Astrocyte of the cerebellum (primary cell): Measurements from ENCODE around the gene LINC00305.
A peak's percentile ranks its signal among the peaks of the same experiment; 100 is the strongest.

Experiments
- DNase-seq: peaks from one replicate; pipeline ENCODE4 v3.0.0-alpha.2; 2011; ENCODE audit warnings: low read depth
- H3K4me3 ChIP-seq: 2 replicates; pipeline ENCODE4 v1.5.1; 2011; ENCODE audit warnings: mild to moderate bottlenecking, low read depth, low read length, moderate library complexity
- in situ Hi-C: cut with HindIII; loops from 2 replicates; pipeline ENCODE4 v1.10.0; 2017; ENCODE audit warnings: low sequenced_read_pairs
- TF ChIP-seq, protein P1 (sequence below): IDR thresholded peaks from 2 replicates; pipeline ENCODE4 v1.5.1; 2012; ENCODE audit warnings: low read length, low read depth, moderate library complexity, mild to moderate bottlenecking; ENCODE audit errors: missing control alignments

The LINC00305 gene

DNA sequence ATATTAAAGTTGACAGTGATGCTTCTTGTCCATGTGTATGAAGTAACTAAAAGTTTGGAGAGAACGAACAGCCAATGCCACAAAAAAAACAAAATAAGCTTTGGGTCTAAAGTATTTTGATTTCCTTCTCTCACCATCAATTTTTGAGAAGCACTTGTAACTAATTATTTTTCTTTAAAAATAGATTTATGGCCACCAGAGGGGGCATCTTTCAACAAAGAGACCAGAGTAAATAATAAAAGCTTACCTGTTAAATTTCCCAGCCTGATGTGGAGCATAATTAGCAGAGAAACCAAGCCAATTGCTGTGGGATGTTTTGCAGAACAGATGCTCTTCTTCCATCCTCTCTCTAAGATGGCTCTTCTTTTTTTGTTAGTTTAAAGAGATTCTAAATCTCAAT is 29.0 kb downstream of the LINC00305 start:
- peak; percentile 11 for DNase-seq
- TF ChIP-seq, protein P1, sequence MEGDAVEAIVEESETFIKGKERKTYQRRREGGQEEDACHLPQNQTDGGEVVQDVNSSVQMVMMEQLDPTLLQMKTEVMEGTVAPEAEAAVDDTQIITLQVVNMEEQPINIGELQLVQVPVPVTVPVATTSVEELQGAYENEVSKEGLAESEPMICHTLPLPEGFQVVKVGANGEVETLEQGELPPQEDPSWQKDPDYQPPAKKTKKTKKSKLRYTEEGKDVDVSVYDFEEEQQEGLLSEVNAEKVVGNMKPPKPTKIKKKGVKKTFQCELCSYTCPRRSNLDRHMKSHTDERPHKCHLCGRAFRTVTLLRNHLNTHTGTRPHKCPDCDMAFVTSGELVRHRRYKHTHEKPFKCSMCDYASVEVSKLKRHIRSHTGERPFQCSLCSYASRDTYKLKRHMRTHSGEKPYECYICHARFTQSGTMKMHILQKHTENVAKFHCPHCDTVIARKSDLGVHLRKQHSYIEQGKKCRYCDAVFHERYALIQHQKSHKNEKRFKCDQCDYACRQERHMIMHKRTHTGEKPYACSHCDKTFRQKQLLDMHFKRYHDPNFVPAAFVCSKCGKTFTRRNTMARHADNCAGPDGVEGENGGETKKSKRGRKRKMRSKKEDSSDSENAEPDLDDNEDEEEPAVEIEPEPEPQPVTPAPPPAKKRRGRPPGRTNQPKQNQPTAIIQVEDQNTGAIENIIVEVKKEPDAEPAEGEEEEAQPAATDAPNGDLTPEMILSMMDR = peak; percentile 15
- in situ Hi-C loops = no loop called here

DNA sequence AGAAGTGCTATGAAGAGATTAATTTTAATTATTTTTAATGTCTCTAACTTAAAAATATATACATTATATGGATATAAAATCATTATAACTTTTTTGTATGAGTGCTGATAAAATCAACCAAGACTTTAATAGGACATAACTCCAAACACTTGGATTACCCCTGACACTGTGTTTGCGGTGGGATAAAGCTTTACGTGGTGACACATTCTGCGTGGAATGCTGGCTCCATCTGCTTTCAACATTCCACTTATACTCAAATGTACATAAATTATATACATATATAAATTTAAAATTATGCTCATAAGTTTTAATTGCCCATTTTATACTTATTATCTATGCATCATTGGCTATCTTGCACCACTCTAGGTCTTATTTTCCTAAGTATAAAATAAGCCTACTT is 30.5 kb downstream of the LINC00305 start:
- no peak for DNase-seq
- no peak overlapping the region for H3K4me3 ChIP-seq
- in situ Hi-C loops = no loop called here
- TF ChIP-seq, protein P1 = no peak

More for the DNA sequence above, 29.0 kb downstream of the LINC00305 start:
- no peak overlapping the region for H3K4me3 ChIP-seq

DNA sequence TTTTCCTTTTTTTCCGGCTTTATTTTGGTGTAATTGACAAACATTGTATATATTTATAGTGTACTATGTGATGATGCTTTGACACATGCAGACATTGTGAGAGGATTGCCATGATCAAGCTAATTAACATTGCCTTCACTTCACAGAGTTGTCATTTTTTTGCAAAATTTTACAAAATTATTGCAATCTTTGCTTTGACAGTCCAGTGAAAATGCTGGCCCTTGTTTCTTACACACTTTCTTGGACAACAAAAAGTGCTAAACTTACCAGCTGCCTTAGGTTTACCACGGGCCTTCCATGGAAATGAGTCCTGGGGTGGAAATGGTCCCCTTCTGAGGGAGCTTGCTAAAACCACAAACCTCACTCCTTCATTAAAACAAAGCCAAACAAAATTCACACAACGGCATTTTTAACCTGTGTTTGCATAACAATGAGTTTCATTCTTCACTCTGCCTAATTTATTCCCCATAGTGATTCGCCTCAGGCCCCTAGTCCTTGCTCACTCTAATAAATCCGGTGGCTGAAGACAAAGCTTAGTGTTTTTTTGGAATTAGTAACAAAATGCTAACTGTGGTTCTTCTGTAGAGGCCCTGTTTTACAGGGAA is 32.2 kb downstream of the LINC00305 start:
- peak; percentile 61 for DNase-seq
- TF ChIP-seq, protein P1 = no peak
- H3K4me3 ChIP-seq = no peak overlapping the region
- in situ Hi-C loops = no loop called here

DNA sequence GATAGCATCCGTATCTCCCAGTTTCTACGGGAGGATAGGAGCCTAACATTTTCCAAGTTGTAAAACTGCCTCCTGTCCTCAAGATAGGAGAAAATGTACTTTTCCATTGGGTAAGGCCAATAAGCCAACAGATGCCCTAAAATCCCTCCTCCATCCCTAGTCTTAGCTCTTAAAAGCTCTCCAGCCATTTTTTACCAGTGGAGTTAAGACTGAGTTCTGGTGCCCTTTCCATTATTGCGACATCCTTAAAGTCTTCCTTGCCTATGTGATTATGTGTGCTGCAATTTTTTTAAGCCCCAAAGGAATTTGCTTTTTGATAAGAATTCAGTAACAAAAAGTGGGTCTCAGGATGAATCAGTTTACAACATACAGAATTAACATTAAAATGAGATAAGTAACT is 33.0 kb downstream of the LINC00305 start:
- in situ Hi-C loops = no loop called here

DNA sequence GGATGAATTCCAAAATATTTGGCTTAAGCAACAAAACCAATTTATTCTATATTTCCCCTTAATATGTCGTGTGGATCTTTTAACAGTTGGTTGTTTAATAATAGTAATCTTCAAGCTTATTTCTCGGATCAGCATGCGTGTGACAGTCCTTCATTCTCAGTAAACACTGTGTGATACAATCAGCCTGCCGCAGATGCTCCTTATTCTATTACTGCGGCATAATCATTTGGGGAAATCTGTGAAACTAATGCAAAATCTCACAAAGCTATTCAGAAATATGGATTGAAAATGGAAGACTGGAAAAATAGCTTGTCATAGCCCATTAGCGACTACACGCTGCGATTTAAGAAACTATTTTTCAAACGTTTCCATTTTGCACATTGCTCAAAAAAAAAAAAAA is 36.9 kb downstream of the LINC00305 start:
- no peak for DNase-seq
- in situ Hi-C loops = no loop called here
- TF ChIP-seq, protein P1 = no peak
- H3K4me3 ChIP-seq = no peak overlapping the region

More for the DNA sequence above, 33.0 kb downstream of the LINC00305 start:
- TF ChIP-seq, protein P1 = no peak
- H3K4me3 ChIP-seq = no peak overlapping the region
- DNase-seq = no peak

DNA sequence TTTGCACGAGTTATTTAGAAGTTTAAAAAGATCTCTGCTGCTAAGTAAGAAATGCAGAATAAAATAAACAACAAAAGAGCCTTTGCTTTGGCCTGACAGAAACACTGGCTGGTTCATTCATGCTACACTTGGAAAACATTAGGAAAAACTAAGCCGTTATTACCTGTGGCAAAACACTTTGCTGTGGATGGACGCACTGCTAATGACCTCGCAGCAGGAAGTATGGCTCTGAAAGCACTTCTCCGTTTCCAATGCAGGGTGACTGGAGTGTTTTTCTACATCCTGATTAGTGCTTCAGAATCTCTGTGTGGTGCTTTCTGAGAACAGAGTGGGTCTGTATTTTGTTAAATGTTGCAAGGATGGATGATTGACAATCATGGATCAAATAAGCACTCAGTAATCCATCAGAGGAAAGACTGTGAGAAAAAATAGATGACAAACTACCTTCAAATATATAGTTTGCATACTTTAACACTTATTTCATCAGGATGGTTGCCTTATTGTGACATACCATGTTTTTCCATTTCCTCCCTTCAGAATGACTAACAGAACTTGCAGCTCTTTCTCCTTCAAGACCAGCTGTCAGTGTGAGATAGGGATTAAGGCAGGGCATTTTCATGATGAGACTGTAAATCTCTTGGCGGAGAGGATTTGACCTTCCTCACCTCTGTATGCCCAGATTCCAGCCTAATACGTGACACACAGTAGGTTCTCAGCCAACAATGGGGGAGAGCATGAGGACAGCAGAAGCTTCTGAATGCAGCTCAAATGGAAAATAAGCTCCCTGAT is 38.0 kb downstream of the LINC00305 start:
- TF ChIP-seq, protein P1 = no peak
- H3K4me3 ChIP-seq = no peak overlapping the region
- no peak for DNase-seq
- in situ Hi-C loops = no loop called here
